T-helper 1 cell treated with Interleukin-12 subunit alpha and Interleukin-12 subunit beta and Interleukin-4 antibody, amounts not matched to agents 30 μg/mL and 1 μg/mL, for 36 hours (primary cell): Measurements from ENCODE around the gene AZIN2.

ENCODE experiments used
- H3K27ac Mint-ChIP-seq: one replicate; pipeline ENCODE4 v1.8.0; 2021; ENCODE audit warnings: mild to moderate bottlenecking, mixed read lengths
- H3K27me3 Mint-ChIP-seq: one replicate; pipeline ENCODE4 v1.8.0; 2021; ENCODE audit warnings: low read depth, mixed read lengths
- H3K36me3 Mint-ChIP-seq: one replicate; pipeline ENCODE4 v1.8.0; 2021; ENCODE audit warnings: low read depth, mixed read lengths
- H3K4me1 Mint-ChIP-seq: one replicate; pipeline ENCODE4 v1.8.0; 2021; ENCODE audit warnings: low read depth, mixed read lengths
- H3K4me3 Mint-ChIP-seq: one replicate; pipeline ENCODE4 v1.8.0; 2021; ENCODE audit warnings: mild to moderate bottlenecking, moderate library complexity, mixed read lengths
- H3K9me3 Mint-ChIP-seq: one replicate; pipeline ENCODE4 v1.8.0; 2021; ENCODE audit warnings: mixed read lengths

The AZIN2 gene

DNA sequence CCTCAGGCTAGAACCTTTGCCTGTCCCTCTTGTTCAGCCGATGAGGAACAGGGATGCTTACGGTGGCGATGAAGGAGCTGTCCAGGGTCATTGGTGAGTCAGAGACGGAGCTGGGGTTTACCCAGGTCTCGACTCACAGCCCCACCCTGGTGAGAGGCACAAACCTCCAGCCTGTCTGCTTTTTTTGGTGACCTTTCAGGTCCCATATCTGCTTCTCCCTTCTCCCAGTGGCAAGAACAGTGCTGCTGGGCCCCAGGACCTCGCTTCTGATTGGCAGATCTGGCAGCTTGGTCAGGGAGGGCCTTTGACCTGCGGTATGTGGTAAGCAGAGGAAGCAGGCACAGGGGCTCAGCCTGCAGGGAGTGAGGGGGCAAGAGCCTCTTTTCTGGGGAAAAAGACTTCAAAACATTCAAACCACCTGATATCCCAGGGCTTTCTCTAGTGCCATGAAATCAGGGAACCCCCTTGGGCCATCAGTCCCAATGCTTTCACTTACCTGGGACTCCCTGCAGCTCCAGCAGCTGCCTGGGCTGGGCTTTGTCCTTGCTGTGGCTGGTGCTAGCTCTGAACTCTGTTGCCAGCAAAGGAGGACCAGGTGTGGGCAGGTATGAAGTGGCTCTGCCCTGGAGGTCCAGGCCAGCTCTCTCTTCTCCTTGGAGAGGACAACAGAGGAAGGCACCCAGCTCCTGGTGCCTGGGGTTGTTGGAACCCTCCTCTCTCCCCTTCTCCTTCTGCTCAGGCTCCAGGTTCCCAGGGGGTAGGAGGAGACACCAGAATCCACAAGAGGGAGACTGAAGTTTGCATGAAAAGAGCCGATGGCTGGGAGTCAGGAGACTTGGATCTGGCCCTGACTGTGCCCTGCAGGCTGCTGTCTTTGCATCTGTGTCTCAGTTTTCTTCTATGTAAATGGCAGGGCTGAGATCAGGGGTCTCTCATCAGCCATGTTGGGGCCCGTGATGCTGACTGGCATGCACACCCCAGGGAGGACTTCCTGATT, 59.5 kb downstream of the AZIN2 start:
- Mint-ChIP-seq H3K36me3 (no peaks in the 10 kb centered on the region), H3K4me3 (no peak overlapping the region), H3K9me3 (no peaks in the 10 kb centered on the region), H3K4me1 (peaks cover 3% of the 10 kb centered on the region), H3K27ac (no peak overlapping the region), H3K27me3 (no peaks in the 10 kb centered on the region)

DNA sequence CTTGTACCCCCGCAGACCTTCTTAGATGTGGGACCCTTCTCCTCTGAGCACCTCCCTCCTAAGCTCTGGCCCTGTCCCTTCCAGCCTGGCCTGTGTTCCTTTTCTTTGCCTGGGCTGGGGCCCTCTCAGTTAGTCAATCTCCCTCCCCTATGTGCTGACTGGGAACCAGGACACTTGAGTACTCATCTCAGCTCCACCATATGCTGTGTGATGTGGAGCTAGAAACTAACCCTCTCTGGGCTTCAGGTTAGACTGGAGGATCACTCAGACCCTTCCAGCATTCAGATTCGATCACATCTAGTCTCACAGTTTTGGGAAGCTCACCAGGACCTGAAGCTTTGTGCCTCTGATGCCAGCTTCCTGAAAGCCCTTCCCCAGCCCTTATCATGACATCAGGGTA, 60.3 kb downstream of the AZIN2 start:
- H3K4me3 Mint-ChIP-seq = no peak overlapping the region
- no peaks in the 10 kb centered on the region for H3K36me3 Mint-ChIP-seq
- no peaks in the 10 kb centered on the region for H3K27me3 Mint-ChIP-seq
- peaks cover 3% of the 10 kb centered on the region for H3K4me1 Mint-ChIP-seq
- no peaks in the 10 kb centered on the region for H3K9me3 Mint-ChIP-seq
- peak overlapping the region; percentile 44 for H3K27ac Mint-ChIP-seq

DNA sequence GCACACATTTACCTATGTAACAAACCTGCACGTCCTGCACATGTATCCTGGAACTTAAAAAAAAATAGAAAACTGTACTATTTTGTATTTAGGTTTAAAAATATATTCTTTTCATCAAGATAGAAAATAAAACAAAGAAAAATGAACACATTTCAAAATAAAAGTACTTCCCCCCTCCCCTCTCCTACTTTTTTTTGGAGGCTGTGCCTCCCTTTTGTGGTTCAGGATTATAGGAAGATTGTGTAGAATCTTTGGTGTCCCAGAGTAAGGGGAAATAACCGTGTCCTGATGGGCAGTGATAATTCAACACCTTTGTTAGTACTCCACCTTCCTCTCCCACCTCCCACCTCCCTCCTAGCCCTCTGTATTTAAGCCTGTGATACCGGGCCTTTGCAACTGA, 60.8 kb downstream of the AZIN2 start:
- peaks cover 3% of the 10 kb centered on the region for H3K4me1 Mint-ChIP-seq
- no peak overlapping the region for H3K4me3 Mint-ChIP-seq
- H3K27me3 Mint-ChIP-seq = no peaks in the 10 kb centered on the region
- no peaks in the 10 kb centered on the region for H3K9me3 Mint-ChIP-seq
- peaks cover 3% of the 10 kb centered on the region for H3K36me3 Mint-ChIP-seq
- no peak overlapping the region for H3K27ac Mint-ChIP-seq

DNA sequence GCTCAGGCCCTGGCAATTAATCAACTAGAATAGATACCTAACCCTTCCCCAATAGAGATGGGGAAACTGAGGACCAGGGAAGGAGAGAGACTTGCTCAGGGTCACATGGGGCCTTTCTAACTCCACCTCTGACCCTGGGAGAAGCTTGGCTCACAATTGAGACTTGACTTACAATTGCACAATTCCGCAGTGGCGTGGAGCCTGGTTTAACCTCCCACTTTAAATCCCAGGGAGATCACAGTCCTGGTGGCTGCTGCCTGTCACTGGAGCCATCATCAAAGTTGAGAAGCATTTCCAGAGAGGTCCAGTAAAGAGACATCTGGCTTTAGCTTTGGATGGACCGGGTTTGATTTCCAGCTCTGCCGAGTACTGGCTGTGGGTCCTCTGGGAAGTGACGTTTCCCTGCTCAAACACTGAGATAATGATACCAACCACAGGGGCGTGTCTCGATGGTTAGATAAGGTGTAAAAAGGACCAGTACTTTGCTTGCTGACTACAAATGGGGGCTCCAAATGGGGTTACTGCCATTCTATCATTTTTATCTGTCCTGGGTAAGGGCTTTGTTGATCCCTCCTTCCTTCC, 61.6 kb downstream of the AZIN2 start:
- Mint-ChIP-seq H3K27ac (no peak overlapping the region), H3K4me1 (peaks cover 3% of the 10 kb centered on the region), H3K27me3 (no peaks in the 10 kb centered on the region), H3K36me3 (peaks cover 3% of the 10 kb centered on the region), H3K4me3 (no peak overlapping the region), H3K9me3 (no peaks in the 10 kb centered on the region)

DNA sequence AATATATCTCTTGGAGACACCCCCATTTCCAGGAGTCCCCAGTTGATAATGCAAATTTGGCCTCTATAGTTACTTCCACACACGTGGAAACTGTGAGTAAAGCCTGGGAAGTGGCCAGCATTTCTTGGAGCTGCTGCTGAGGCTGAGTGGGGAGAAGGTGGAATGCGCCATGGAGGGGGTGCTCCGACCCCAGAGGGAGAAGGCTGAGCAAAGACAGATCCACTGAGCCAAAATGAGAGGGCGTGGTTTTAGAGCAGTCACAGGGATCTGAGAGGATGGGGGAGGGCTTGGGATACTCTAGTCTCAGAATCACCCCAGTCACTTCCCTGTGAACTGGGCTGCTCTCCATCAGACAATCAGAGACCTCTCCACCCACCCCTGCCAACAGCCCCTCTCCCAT, 62.2 kb downstream of the AZIN2 start:
- Mint-ChIP-seq H3K4me1 (peaks cover 3% of the 10 kb centered on the region), H3K36me3 (peaks cover 3% of the 10 kb centered on the region), H3K4me3 (no peak overlapping the region), H3K27me3 (no peaks in the 10 kb centered on the region), H3K27ac (no peak overlapping the region), H3K9me3 (no peaks in the 10 kb centered on the region)

DNA sequence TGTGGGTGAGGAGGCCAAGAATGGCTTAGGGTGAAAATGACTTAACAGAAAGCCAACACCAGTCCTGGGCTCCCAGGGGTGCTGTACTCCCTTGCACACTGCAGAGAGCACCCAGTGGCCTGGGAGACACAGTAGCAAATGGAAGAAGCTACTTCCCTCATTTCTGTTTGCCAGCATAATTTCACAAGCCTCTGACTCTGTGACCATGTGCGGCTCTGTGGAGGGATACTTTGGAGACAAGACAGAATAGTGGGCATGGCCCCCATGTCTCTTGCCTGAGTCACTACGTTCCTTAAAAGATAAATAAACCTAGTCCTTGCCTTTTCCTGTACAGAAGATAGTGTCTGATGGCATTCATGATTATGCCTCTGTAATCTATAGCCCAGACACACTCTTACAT, 62.7 kb downstream of the AZIN2 start:
- H3K4me3 Mint-ChIP-seq = no peak overlapping the region
- H3K9me3 Mint-ChIP-seq = no peaks in the 10 kb centered on the region
- no peak overlapping the region for H3K27ac Mint-ChIP-seq
- H3K27me3 Mint-ChIP-seq = no peaks in the 10 kb centered on the region
- H3K4me1 Mint-ChIP-seq = peaks cover 3% of the 10 kb centered on the region
- peaks cover 3% of the 10 kb centered on the region for H3K36me3 Mint-ChIP-seq

DNA sequence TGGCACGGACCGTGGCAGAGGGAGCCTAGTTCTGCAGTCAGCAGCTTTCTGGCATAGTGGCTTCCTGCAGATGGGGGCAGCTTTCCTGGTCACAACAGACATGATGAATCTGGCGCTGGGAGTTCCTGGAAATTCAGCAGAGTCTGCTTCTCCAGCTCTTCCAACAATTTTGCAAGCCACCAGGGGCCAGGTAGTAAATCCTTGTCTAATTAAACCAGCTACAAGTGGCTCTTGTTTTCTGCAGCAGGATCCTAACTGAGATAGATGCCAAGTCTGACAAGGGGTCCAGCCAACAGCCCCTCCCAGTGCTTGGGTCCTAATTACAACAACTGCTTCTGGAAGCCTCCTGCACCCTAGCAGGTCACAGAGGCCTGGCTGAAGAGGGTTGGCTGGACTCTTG, 65.0 kb downstream of the AZIN2 start:
- H3K4me3 Mint-ChIP-seq = no peak overlapping the region
- H3K27ac Mint-ChIP-seq = no peak overlapping the region
- H3K9me3 Mint-ChIP-seq = no peaks in the 10 kb centered on the region
- peaks cover 3% of the 10 kb centered on the region for H3K4me1 Mint-ChIP-seq
- no peaks in the 10 kb centered on the region for H3K27me3 Mint-ChIP-seq
- peaks cover 3% of the 10 kb centered on the region for H3K36me3 Mint-ChIP-seq

DNA sequence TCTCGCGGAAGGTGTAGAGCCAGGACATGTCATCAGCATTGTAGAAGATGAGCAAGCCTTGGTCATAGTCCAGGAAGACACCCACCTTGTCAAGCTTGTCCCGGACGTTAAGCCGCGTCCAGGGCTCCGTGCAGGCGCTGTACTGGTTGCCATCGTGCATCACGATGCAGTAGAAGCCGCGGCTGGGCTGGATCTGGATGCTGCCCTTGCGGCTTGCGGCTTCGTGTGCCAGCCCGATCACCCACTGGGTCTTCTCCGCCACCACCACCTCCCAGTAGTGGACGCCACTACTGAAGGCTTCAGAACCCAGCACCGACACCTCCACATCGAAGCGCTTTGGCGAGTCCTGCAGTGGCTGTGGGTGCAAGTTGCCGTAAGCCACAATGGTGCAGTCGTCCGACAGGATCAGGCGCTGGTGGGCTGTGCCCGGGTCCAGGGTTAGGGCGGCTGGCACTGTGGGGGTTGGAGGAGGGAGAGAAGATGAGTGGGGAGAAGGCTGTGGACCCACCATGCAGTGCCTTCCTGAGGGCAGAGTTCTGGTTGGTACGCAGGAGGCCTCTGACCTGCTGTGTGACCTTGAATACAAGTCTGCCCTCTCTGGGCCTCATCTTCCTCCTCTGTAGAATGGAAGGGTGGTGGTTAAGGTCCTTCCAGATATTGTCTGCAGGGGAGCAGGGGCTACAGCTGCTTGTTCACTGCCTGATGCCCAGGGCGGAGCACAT, 66.5 kb downstream of the AZIN2 start:
- Mint-ChIP-seq H3K27ac (no peak overlapping the region), H3K4me1 (no peaks in the 10 kb centered on the region), H3K27me3 (no peaks in the 10 kb centered on the region), H3K9me3 (no peaks in the 10 kb centered on the region), H3K36me3 (peaks cover 3% of the 10 kb centered on the region), H3K4me3 (no peak overlapping the region)

DNA sequence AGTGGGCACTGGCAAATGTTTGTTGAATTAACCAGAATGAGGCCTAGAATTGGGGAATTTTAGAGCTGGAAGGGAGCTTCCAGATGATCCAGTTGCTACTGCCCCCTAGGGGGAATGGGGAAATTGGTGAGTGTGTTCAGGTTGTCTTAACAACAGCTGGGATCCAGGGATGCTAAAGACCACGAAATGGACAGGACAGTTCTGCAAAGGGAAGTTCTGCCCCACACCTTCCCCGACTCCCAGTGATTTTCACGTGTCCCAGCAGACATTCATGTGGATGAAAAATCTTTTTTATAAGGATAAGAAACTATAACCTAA, 67.0 kb downstream of the AZIN2 start:
- Mint-ChIP-seq H3K27ac (no peak overlapping the region), H3K9me3 (no peaks in the 10 kb centered on the region), H3K36me3 (peaks cover 3% of the 10 kb centered on the region)

DNA sequence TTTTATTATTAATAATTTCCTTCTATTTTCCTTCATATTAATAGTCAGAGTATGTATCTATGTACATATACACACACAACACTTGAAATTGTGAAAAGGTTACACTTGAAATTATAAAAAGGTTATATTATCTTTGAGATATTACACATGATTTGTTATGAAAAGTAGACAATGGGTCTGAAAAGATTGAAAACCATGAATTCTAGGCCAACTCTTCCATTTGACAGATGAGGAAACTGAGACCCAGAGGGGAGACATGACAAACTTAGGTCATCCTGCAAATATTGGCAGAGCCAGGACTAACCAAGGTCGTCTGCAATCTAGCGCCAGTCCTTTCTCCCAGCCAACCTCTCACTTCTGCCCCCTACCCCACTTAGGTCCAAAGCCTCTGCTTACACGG, 67.7 kb downstream of the AZIN2 start:
- no peak overlapping the region for H3K27ac Mint-ChIP-seq

More for the DNA sequence above, 67.0 kb downstream of the AZIN2 start:
- no peak overlapping the region for H3K4me3 Mint-ChIP-seq
- H3K4me1 Mint-ChIP-seq = peaks cover 3% of the 10 kb centered on the region
- H3K27me3 Mint-ChIP-seq = no peaks in the 10 kb centered on the region

DNA sequence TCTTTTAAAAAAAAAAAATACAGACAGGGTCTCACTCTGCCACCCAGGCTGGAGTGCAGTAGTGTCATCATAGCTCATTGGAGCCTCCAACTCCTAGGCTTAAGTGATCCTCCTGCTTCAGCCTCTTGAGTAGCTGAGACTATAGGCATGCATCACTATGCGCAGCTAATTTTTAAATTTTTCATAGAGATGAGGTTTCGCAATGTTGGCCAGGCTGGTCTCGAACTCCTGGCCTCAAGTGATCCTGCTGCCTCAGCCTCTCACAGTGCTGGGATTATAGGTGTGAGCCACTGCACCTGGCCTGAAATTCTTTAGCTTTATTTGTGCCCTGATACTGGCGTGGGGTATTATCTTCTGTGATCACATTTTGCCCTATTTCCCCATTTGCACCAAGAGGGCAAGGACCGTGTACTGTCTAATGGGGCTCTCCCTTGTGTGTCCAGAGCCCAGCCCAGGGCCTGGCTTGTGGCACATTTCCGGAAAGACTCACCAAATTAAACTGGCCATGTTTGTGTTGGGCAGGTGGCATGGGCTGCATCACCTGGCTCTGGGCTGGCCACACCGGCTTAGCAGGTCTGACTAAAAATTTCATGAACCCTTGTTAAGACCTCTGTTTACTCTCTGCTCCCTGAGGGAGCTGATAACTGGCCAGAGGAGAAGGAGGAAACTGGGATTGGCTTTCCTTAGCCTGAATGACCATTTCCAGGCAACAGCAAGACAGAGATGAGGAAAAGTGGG, 68.7 kb downstream of the AZIN2 start:
- H3K27me3 Mint-ChIP-seq = no peaks in the 10 kb centered on the region
- peaks cover 3% of the 10 kb centered on the region for H3K4me1 Mint-ChIP-seq
- H3K36me3 Mint-ChIP-seq = peaks cover 6% of the 10 kb centered on the region
- H3K27ac Mint-ChIP-seq = no peak overlapping the region
- no peak overlapping the region for H3K4me3 Mint-ChIP-seq
- H3K9me3 Mint-ChIP-seq = no peaks in the 10 kb centered on the region

More for the DNA sequence above, 67.7 kb downstream of the AZIN2 start:
- Mint-ChIP-seq H3K27me3 (no peaks in the 10 kb centered on the region), H3K4me3 (no peak overlapping the region), H3K36me3 (peaks cover 3% of the 10 kb centered on the region), H3K9me3 (no peaks in the 10 kb centered on the region), H3K4me1 (peaks cover 3% of the 10 kb centered on the region)

DNA sequence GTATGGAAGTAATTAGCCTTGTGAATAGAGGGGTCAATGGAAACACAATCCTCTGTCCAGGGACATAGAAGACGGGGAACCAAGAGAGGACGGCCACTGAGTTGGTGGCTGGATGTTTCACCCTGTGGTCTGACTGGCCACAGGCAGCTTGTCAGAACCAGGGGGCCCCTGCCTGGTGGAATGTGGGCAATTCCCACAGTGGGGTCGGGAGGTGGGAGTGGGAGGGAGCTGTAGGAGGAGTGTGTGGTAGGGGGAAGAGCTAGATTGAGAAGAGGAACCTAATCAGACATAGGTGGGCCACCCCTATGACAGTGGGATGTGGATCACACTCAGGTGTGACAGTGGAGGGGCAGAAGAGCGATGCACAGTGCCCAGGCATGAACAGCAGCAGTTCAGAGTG, 69.6 kb downstream of the AZIN2 start:
- peaks cover 3% of the 10 kb centered on the region for H3K4me1 Mint-ChIP-seq
- H3K36me3 Mint-ChIP-seq = peaks cover 6% of the 10 kb centered on the region
- no peak overlapping the region for H3K27ac Mint-ChIP-seq
- H3K27me3 Mint-ChIP-seq = no peaks in the 10 kb centered on the region
- H3K4me3 Mint-ChIP-seq = no peak overlapping the region
- no peaks in the 10 kb centered on the region for H3K9me3 Mint-ChIP-seq

DNA sequence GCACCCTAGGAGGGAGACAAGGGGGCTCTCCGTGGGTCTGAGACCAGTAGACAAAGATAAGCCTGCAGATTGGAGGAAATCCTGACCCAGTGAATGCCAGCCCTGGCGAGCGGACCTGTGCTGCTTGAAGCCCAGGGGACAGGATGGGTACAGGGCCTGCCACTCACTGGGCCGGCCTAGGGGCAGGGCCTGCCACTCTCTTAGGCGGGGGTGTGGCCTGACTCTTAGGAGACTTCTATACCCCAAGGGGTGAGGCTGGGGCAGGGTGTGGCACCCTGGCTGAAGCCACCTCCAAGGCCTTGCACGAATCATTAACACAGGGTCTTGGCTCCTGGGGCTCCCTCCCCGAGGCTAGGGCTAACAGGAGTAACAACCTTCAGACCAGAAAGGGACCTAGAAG, 70.2 kb downstream of the AZIN2 start:
- H3K27ac Mint-ChIP-seq = no peak overlapping the region
- H3K36me3 Mint-ChIP-seq = peaks cover 7% of the 10 kb centered on the region

DNA sequence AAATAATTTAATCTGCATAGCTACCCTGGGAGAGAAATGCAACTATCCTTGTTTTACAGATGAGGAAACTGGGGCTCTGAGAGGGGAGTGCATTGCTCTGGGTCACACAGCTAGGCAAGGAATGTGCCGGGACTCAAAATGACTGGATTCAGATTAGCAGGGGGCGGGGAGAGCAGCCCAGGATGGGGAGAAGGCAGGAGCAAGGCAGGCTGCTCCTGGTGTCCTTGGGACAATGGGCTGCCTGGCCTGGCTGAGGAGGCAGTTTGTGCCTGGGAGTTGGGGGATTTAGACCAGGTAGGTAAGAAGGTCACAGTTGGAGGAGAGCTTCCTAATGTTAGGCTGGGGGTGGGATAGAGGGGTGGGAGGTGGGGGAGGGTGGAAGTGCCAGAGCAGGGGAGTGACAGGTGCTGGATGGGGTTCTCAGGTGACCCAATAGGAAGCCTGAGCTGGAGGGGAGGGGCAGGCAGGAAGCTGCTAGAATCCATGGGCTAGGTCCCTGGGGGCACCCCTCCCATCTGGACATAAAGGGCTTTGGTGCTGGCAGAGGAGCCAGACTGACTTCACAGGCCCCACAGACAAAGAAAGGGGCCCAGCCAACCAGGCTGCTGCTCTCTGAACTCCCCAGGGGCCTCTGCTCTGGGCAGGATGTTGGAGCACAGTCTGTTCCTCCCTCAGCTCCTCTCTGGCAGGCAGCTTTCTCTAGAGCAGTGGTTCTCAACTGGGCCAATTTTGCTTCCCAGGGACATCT, 71.9 kb downstream of the AZIN2 start:
- H3K27ac Mint-ChIP-seq = peak overlapping the region; percentile 72
- H3K9me3 Mint-ChIP-seq = no peaks in the 10 kb centered on the region
- peaks cover 8% of the 10 kb centered on the region for H3K36me3 Mint-ChIP-seq
- no peak overlapping the region for H3K4me3 Mint-ChIP-seq
- no peaks in the 10 kb centered on the region for H3K27me3 Mint-ChIP-seq
- peaks cover 3% of the 10 kb centered on the region for H3K4me1 Mint-ChIP-seq

More for the DNA sequence above, 70.2 kb downstream of the AZIN2 start:
- Mint-ChIP-seq H3K4me1 (peaks cover 3% of the 10 kb centered on the region), H3K27me3 (no peaks in the 10 kb centered on the region), H3K4me3 (no peak overlapping the region), H3K9me3 (no peaks in the 10 kb centered on the region)
